IPS-18a (cell line): ENCODE results near the gene TEX47.

ENCODE experiments used
- H3K27ac ChIP-seq: one replicate; pipeline ENCODE4 v1.5.1; 2013; ENCODE audit warnings: low read length
- H3K27me3 ChIP-seq: one replicate; pipeline ENCODE4 v1.6.1; 2013; ENCODE audit warnings: mild to moderate bottlenecking, low read length; ENCODE audit not compliant: control insufficient read depth, insufficient read depth
- H3K36me3 ChIP-seq: one replicate; pipeline ENCODE4 v1.6.1; 2013; ENCODE audit warnings: low read depth, low read length; ENCODE audit not compliant: control insufficient read depth
- H3K4me1 ChIP-seq: one replicate; pipeline ENCODE4 v1.6.1; 2013; ENCODE audit warnings: low read depth, low read length; ENCODE audit not compliant: control insufficient read depth
- H3K4me3 ChIP-seq: one replicate; pipeline ENCODE4 v1.5.1; 2013; ENCODE audit warnings: low read length
- H3K9ac ChIP-seq: one replicate; pipeline ENCODE4 v1.6.1; 2013; ENCODE audit warnings: mild to moderate bottlenecking, low read length, moderate library complexity
- H3K9me3 ChIP-seq: one replicate; pipeline ENCODE4 v1.6.1; 2013; ENCODE audit warnings: low read depth, low read length; ENCODE audit not compliant: control insufficient read depth

TEX47 gene

GRCh38 chr7:88775838-88776237 lies 19.7 kb downstream of the TEX47 start:
- Histone ChIP-seq H3K27ac (no peak overlapping the region), H3K4me1 (no peaks in the 10 kb centered on the region), H3K9me3 (no peaks in the 10 kb centered on the region), H3K36me3 (no peaks in the 10 kb centered on the region), H3K4me3 (no peak overlapping the region), H3K9ac (no peak overlapping the region), H3K27me3 (no peaks in the 10 kb centered on the region)

GRCh38 chr7:88772776-88773175 lies 22.8 kb downstream of the TEX47 start:
- Histone ChIP-seq H3K9me3 (no peaks in the 10 kb centered on the region), H3K9ac (no peak overlapping the region), H3K27me3 (no peaks in the 10 kb centered on the region), H3K27ac (no peak overlapping the region), H3K4me1 (no peaks in the 10 kb centered on the region), H3K4me3 (no peak overlapping the region), H3K36me3 (no peaks in the 10 kb centered on the region)

GRCh38 chr7:88771417-88771816 lies 24.1 kb downstream of the TEX47 start:
- Histone ChIP-seq H3K9ac (no peak overlapping the region), H3K9me3 (no peaks in the 10 kb centered on the region), H3K27ac (no peak overlapping the region), H3K4me1 (no peaks in the 10 kb centered on the region), H3K4me3 (no peak overlapping the region), H3K27me3 (no peaks in the 10 kb centered on the region), H3K36me3 (no peaks in the 10 kb centered on the region)

GRCh38 chr7:88761779-88762178 lies 33.8 kb downstream of the TEX47 start:
- H3K4me1 ChIP-seq: peaks cover 9% of the 10 kb centered on the region
- H3K4me3 ChIP-seq: no peak overlapping the region
- H3K36me3 ChIP-seq: no peaks in the 10 kb centered on the region
- H3K9ac ChIP-seq: no peak overlapping the region
- H3K27ac ChIP-seq: no peak overlapping the region
- peaks cover 42% of the 10 kb centered on the region for H3K27me3 ChIP-seq
- H3K9me3 ChIP-seq: no peaks in the 10 kb centered on the region

- no peaks in the 10 kb centered on the region for H3K36me3 ChIP-seq
- H3K27me3 ChIP-seq: peaks cover 42% of the 10 kb centered on the region
- no peak overlapping the region for H3K27ac ChIP-seq
- no peak overlapping the region for H3K9ac ChIP-seq
- H3K4me3 ChIP-seq: peak overlapping the region; percentile 60
- H3K4me1 ChIP-seq: peaks cover 9% of the 10 kb centered on the region
- no peaks in the 10 kb centered on the region for H3K9me3 ChIP-seq
Measured at GRCh38 chr7:88760136-88760515, 35.4 kb downstream of the TEX47 start.

- Histone ChIP-seq H3K4me1 (peaks cover 9% of the 10 kb centered on the region), H3K9ac (no peak within 1 kb of the TSS), H3K27ac (no peak within 1 kb of the TSS), H3K36me3 (no peaks in the 10 kb centered on the region), H3K9me3 (no peaks in the 10 kb centered on the region), H3K27me3 (peaks cover 42% of the 10 kb centered on the region), H3K4me3 (peak within 1 kb of the TSS; percentile 60)
Measured at GRCh38 chr7:88759230-88760135, 36.1 kb downstream of the TEX47 start, which contains the start of gene ZNF804B. ZNF804B (plus strand) TSS chr7:88759700; CDS start chr7:88759977, 277 bp downstream.

GRCh38 chr7:88758381-88759229 lies 36.9 kb downstream of the TEX47 start:
- Histone ChIP-seq H3K9me3 (no peaks in the 10 kb centered on the region), H3K4me3 (peak overlapping the region; percentile 60), H3K27ac (no peak overlapping the region), H3K36me3 (no peaks in the 10 kb centered on the region), H3K27me3 (peaks cover 42% of the 10 kb centered on the region), H3K4me1 (peaks cover 9% of the 10 kb centered on the region), H3K9ac (no peak overlapping the region)

- Histone ChIP-seq H3K9me3 (no peaks in the 10 kb centered on the region), H3K4me3 (no peak overlapping the region), H3K27ac (no peak overlapping the region), H3K4me1 (peaks cover 9% of the 10 kb centered on the region), H3K27me3 (peaks cover 42% of the 10 kb centered on the region), H3K9ac (no peak overlapping the region), H3K36me3 (no peaks in the 10 kb centered on the region)
Measured at GRCh38 chr7:88757371-88757770, 38.2 kb downstream of the TEX47 start.

- Histone ChIP-seq H3K27me3 (peaks cover 42% of the 10 kb centered on the region), H3K9ac (no peak overlapping the region), H3K36me3 (no peaks in the 10 kb centered on the region), H3K9me3 (no peaks in the 10 kb centered on the region), H3K4me1 (peaks cover 9% of the 10 kb centered on the region), H3K4me3 (no peak overlapping the region), H3K27ac (no peak overlapping the region)
Measured at GRCh38 chr7:88756802-88757201, 38.7 kb downstream of the TEX47 start.

GRCh38 chr7:88746126-88746525 lies 49.4 kb downstream of the TEX47 start:
- no peaks in the 10 kb centered on the region for H3K4me1 ChIP-seq

More at GRCh38 chr7:88746126-88746525, 49.4 kb downstream of the TEX47 start:
- Histone ChIP-seq H3K27ac (no peak overlapping the region), H3K36me3 (no peaks in the 10 kb centered on the region), H3K27me3 (no peaks in the 10 kb centered on the region), H3K4me3 (no peak overlapping the region), H3K9ac (no peak overlapping the region), H3K9me3 (no peaks in the 10 kb centered on the region)
